ENCODE results near the gene SLC29A2.

DNA sequence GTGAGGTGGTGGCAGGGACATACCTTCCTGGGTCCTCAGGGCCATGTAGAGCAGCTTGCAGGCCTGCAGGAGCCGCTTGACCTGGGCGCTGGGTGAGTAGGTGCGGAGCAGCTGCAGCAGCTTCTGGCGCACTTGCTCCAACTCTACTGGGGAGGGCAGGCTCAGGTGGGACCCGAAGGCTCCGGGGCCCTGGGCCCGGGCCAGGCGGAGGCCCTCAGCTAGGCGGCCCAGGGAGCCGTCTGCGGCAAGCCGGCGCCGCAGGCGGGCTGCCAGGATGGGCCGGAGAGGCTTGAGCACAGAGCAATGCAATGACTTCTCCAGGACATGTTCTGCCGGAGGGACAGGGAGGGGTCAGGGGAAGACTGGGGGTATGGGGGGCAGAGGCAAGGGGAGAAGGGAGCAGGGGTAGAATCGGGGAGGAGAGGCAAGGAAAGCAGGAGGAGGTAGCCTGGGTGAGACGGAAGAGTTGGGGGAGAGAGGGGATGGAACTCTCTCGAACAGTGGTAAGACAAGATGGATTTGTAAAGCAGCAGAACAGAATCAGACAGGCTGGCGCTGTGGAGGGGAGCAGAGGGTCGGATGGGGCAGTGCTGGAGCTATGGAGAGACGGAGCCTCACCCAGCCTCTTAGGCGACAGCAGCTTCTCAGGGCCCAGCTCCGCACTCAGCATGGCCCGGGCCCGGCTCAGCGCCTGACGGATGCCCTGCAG, 37.5 kb downstream of the SLC29A2 start:
- TF ChIP-seq POLR2A (IDR thresholded peaks at IDR 0.05; ENCODE audit: low read depth, low read length) (no peak), EZH2 (IDR thresholded peaks at IDR 0.05; ENCODE audit: borderline replicate concordance, low read depth, low read length, severe bottlenecking) (no peak)
- TF ChIP-seq, protein P1, sequence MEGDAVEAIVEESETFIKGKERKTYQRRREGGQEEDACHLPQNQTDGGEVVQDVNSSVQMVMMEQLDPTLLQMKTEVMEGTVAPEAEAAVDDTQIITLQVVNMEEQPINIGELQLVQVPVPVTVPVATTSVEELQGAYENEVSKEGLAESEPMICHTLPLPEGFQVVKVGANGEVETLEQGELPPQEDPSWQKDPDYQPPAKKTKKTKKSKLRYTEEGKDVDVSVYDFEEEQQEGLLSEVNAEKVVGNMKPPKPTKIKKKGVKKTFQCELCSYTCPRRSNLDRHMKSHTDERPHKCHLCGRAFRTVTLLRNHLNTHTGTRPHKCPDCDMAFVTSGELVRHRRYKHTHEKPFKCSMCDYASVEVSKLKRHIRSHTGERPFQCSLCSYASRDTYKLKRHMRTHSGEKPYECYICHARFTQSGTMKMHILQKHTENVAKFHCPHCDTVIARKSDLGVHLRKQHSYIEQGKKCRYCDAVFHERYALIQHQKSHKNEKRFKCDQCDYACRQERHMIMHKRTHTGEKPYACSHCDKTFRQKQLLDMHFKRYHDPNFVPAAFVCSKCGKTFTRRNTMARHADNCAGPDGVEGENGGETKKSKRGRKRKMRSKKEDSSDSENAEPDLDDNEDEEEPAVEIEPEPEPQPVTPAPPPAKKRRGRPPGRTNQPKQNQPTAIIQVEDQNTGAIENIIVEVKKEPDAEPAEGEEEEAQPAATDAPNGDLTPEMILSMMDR (IDR thresholded peaks at IDR 0.05; ENCODE audit: extremely low read depth in 1 of 2, insufficient read depth in 1 of 2, low read depth in 1 of 2, low read length in 2 of 2), result no peak
- TF ChIP-seq, protein P2, sequence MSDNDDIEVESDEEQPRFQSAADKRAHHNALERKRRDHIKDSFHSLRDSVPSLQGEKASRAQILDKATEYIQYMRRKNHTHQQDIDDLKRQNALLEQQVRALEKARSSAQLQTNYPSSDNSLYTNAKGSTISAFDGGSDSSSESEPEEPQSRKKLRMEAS (IDR thresholded peaks at IDR 0.05; ENCODE audit: insufficient read depth, insufficient read length), result no peak
